ENCODE results near the gene GALNT16. TPM values are rescaled to one million over a fixed set of nuclear protein-coding genes. Genes with fewer than 3 reads are reported as not detected.

The GALNT16 gene
- polyA plus RNA-seq, 3 donors = 0.01 TPM; not detected in 2

DNA sequence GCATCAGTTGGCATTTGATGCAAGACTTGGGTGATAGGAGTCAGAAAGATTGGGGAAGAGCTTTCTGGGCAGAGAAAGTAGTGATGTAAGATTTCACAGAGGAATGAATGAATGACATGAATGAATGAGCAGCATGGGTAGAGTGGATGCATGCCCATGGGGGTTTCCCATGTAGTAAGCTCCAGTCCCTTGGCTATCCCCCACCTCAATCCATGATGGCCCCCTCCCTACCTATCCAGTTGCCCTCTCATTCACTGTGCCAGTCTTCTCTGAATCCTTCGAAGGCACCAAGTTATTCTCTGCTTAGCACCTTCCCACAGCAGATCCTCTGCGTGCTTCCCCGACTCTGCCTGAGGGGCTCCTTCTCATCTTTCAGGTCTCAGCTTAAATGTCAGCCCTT lies 106.1 kb downstream of the GALNT16 start:
- Histone ChIP-seq H3K4me2 (replicated peaks; ENCODE audit: extremely low read depth, low read length, poor library complexity, severe bottlenecking) (no peak overlapping the region), H3K4me1 (ENCODE audit: control insufficient read depth in 1 of 2, insufficient read depth in 2 of 2, low read length in 2 of 2) (no peaks in the 10 kb centered on the region), H3K4me3 (replicated peaks in 1 of 3; ENCODE audit: low read depth in 2 of 3, low read length in 3 of 3) (no peak overlapping the region), H4K20me1 (ENCODE audit: insufficient read depth, low read length) (no peaks in the 10 kb centered on the region), H3K27ac (ENCODE audit: low read depth in 1 of 2, low read length in 2 of 2) (no peak overlapping the region), H2AFZ (ENCODE audit: insufficient read depth, low read depth, low read length, poor library complexity, severe bottlenecking) (no peak overlapping the region), H3K79me2 (ENCODE audit: insufficient read depth, low read length) (no peaks in the 10 kb centered on the region), H3K9me3 (replicated peaks in 1 of 2; ENCODE audit: control insufficient read depth in 1 of 2, insufficient read depth in 1 of 2, low read length in 2 of 2) (no peaks in the 10 kb centered on the region), H3K36me3 (replicated peaks in 1 of 2; ENCODE audit: control insufficient read depth in 1 of 2, insufficient read depth in 2 of 2, low read length in 2 of 2) (no peaks in the 10 kb centered on the region), H3K27me3 (ENCODE audit: control insufficient read depth in 2 of 2, insufficient read depth in 2 of 2, low read length in 2 of 2) (no peaks in the 10 kb centered on the region), H3K9ac (ENCODE audit: insufficient read depth, low read length, poor library complexity, severe bottlenecking) (no peak overlapping the region)
- Mint-ChIP-seq H3K4me3 (no peak overlapping the region), H3K27ac (no peak overlapping the region), H3K36me3 (no peaks in the 10 kb centered on the region), H3K9me3 (no peaks in the 10 kb centered on the region), H3K4me1 (no peaks in the 10 kb centered on the region), H3K27me3 (ENCODE audit: low read depth in 3 of 3) (peaks cover 2 to 4% (median 3%) of the 10 kb centered on the region in 3 donors)
- no peak for TF ChIP-seq CTCF (IDR thresholded peaks at IDR 0.05)
- 78% methylated on average over 3 of the region's 3 CpGs for WGBS (ENCODE audit: insufficient coverage)
- DNase-seq = no peak
- intact Hi-C loops (cut with micrococcal nuclease) = no loop called here

DNA sequence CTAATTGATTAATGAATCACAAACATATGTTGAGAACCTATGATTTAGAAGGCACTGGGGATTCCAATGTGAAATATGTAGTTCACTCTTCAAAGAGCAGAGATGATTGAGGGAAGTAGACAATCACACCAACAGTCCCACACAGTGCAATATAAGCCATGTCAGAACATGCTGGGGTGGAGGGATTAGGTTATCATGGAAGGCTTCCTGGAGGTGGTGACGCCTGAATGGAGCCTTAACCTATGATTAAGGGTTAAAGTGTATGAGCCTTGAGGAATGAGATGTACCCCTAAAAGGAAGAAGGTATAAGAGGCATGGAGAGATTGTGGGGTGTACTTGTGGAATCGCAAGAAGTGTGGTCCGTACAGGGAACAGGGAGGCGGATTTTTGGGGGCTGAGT lies 106.8 kb downstream of the GALNT16 start:
- 100% methylated on average over 4 of the region's 4 CpGs for WGBS (ENCODE audit: insufficient coverage)
- intact Hi-C loops (cut with micrococcal nuclease) = no loop called here
- no peak overlapping the region for H3K27ac Mint-ChIP-seq

More for the DNA sequence above, 106.8 kb downstream of the GALNT16 start:
- DNase-seq = no peak
- Mint-ChIP-seq H3K9me3 (no peaks in the 10 kb centered on the region), H3K4me3 (no peak overlapping the region), H3K27me3 (ENCODE audit: low read depth in 3 of 3) (peaks cover 2 to 4% (median 3%) of the 10 kb centered on the region in 3 donors), H3K4me1 (no peaks in the 10 kb centered on the region), H3K36me3 (no peaks in the 10 kb centered on the region)
- no peak for TF ChIP-seq CTCF (IDR thresholded peaks at IDR 0.05)
- no peak overlapping the region for H3K27ac ChIP-seq (ENCODE audit: low read depth in 1 of 2, low read length in 2 of 2)
- H3K4me2 ChIP-seq (replicated peaks; ENCODE audit: extremely low read depth, low read length, poor library complexity, severe bottlenecking) = no peak overlapping the region
- no peaks in the 10 kb centered on the region for H3K4me1 ChIP-seq (ENCODE audit: control insufficient read depth in 1 of 2, insufficient read depth in 2 of 2, low read length in 2 of 2)
- no peaks in the 10 kb centered on the region for H3K79me2 ChIP-seq (ENCODE audit: insufficient read depth, low read length)
- no peaks in the 10 kb centered on the region for H3K36me3 ChIP-seq (replicated peaks in 1 of 2; ENCODE audit: control insufficient read depth in 1 of 2, insufficient read depth in 2 of 2, low read length in 2 of 2)
- H3K9ac ChIP-seq (ENCODE audit: insufficient read depth, low read length, poor library complexity, severe bottlenecking) = no peak overlapping the region
- H4K20me1 ChIP-seq (ENCODE audit: insufficient read depth, low read length) = no peaks in the 10 kb centered on the region
- no peak overlapping the region for H3K4me3 ChIP-seq (replicated peaks in 1 of 3; ENCODE audit: low read depth in 2 of 3, low read length in 3 of 3)
- no peaks in the 10 kb centered on the region for H3K27me3 ChIP-seq (ENCODE audit: control insufficient read depth in 2 of 2, insufficient read depth in 2 of 2, low read length in 2 of 2)
- no peaks in the 10 kb centered on the region for H3K9me3 ChIP-seq (replicated peaks in 1 of 2; ENCODE audit: control insufficient read depth in 1 of 2, insufficient read depth in 1 of 2, low read length in 2 of 2)
- no peak overlapping the region for H2AFZ ChIP-seq (ENCODE audit: insufficient read depth, low read depth, low read length, poor library complexity, severe bottlenecking)
